ENCODE measurements around the gene CHST6. TPM values are rescaled to one million over a fixed set of nuclear protein-coding genes. Genes with fewer than 3 reads are reported as not detected.
A peak's percentile ranks its signal among the peaks of the same experiment; 100 is the strongest.

The CHST6 gene
- total and polyA plus RNA-seq, 2 of the 8 experiments (the other 6 are each of a cell fraction or from before 2014, with no cell fraction given): 18.2 to 25.4 TPM

GRCh38 chr16:75464122-75464918 is 30.9 kb downstream of the CHST6 start, which contains the start of gene TMEM170A (continued):
- TF ChIP-seq CTBP2 (IDR thresholded peaks at IDR 0.05; ENCODE audit: borderline replicate concordance, insufficient read depth, insufficient read length, low read length): no peak
- TF ChIP-seq CHD1 (IDR thresholded peaks at IDR 0.05; ENCODE audit: low read depth, low read length): no peak
- TF ChIP-seq RNF2 (IDR thresholded peaks at IDR 0.05; ENCODE audit: borderline replicate concordance, low read depth, low read length, missing control alignments, poor library complexity, severe bottlenecking): no peak
- no peak for TF ChIP-seq ATF2 (IDR thresholded peaks at IDR 0.05; ENCODE audit: low read length)
- TF ChIP-seq NRF1 (IDR thresholded peaks at IDR 0.05; ENCODE audit: low read depth, low read length): peak; percentile 76
- peak; percentile 84 for TF ChIP-seq CREB1 (IDR thresholded peaks at IDR 0.05)
- 0 out of 2 replicates have a peak, but pooled peaks have one; percentile 14 for TF ChIP-seq YY1 (IDR thresholded peaks at IDR 0.05; ENCODE audit: low read depth, low read length)
- TF ChIP-seq SIX5 (IDR thresholded peaks at IDR 0.05; ENCODE audit: low read depth, low read length): no peak
